SK-N-SH treated with all-trans-retinoic acid at 6 μM for 48 hours (cell line): ENCODE results near the gene GRID1.

Source experiments
- ATAC-seq: fragments of 200-7000 bp; cut with Tn5 transposase; 3 replicates; pipeline ENCODE4 v1.9.1; 2020; ENCODE audit warnings: mild to moderate bottlenecking, moderate library complexity
- ARNTL ChIP-seq: fragments of 450-650 bp; formaldehyde crosslinking; IDR thresholded peaks from 2 replicates; pipeline ENCODE4 v1.5.0; 2020; ENCODE audit warnings: low read depth, mild to moderate bottlenecking, moderate library complexity, borderline replicate concordance
- ESRRG ChIP-seq: fragments of 250-450 bp; sonication (Bioruptor Pico); IDR thresholded peaks from 2 replicates; pipeline ENCODE4 v1.6.1; 2021; ENCODE audit warnings: mild to moderate bottlenecking
- GLIS3 ChIP-seq: fragments of 250-450 bp; sonication (Bioruptor Pico); IDR thresholded peaks from 2 replicates; pipeline ENCODE4 v1.5.0; 2020; ENCODE audit warnings: mild to moderate bottlenecking, moderate library complexity
- ISL1 ChIP-seq: fragments of 250-450 bp; sonication (Bioruptor Pico); IDR thresholded peaks from 2 replicates; pipeline ENCODE4 v2.1.2; 2022; ENCODE audit warnings: mild to moderate bottlenecking, moderate library complexity
- OSR1 ChIP-seq: fragments of 250-450 bp; sonication (Bioruptor Pico); IDR thresholded peaks from 2 replicates; pipeline ENCODE4 v1.8.0; 2022; ENCODE audit warnings: moderate library complexity, mild to moderate bottlenecking, inconsistent platforms
- RARB ChIP-seq: fragments of 250-450 bp; sonication (Bioruptor Pico); IDR thresholded peaks from 2 replicates; pipeline ENCODE4 v1.8.0; 2021; ENCODE audit warnings: mild to moderate bottlenecking, moderate library complexity
- SNAI2 ChIP-seq: fragments of 250-450 bp; sonication (Bioruptor Pico); IDR thresholded peaks from 2 replicates; pipeline ENCODE4 v1.5.0; 2020; ENCODE audit warnings: mild to moderate bottlenecking, moderate library complexity
- TOX ChIP-seq: fragments of 250-450 bp; sonication (Bioruptor Pico); IDR thresholded peaks from 2 replicates; pipeline ENCODE4 v1.8.0; 2021; ENCODE audit warnings: mild to moderate bottlenecking, moderate library complexity, borderline replicate concordance
- ZC3H10 ChIP-seq: fragments of 250-450 bp; sonication (Bioruptor Pico); IDR thresholded peaks from 2 replicates; pipeline ENCODE4 v1.5.1; 2021; ENCODE audit warnings: mild to moderate bottlenecking, moderate library complexity
- ZFP3 ChIP-seq: fragments of 250-450 bp; sonication (Bioruptor Pico); IDR thresholded peaks from 2 replicates; pipeline ENCODE4 v1.5.0; 2020; ENCODE audit warnings: mild to moderate bottlenecking, moderate library complexity
- ZFP30 ChIP-seq: fragments of 450-650 bp; formaldehyde crosslinking; IDR thresholded peaks from 2 replicates; pipeline ENCODE4 v1.5.0; 2022; ENCODE audit warnings: mild to moderate bottlenecking, moderate library complexity
- ZNF565 ChIP-seq: fragments of 450-650 bp; formaldehyde crosslinking; conservative IDR thresholded peaks from 2 replicates; pipeline ENCODE4 v1.5.0; 2020; ENCODE audit warnings: low read depth, mild to moderate bottlenecking, moderate library complexity
- ZNF70 ChIP-seq: fragments of 450-650 bp; formaldehyde crosslinking; IDR thresholded peaks from 2 replicates; pipeline ENCODE4 v1.5.0; 2020; ENCODE audit warnings: mild to moderate bottlenecking, moderate library complexity
- ZNF8 ChIP-seq: fragments of 450-650 bp; formaldehyde crosslinking; IDR thresholded peaks from 2 replicates; pipeline ENCODE4 v1.5.0; 2020; ENCODE audit warnings: mild to moderate bottlenecking, moderate library complexity
- TF ChIP-seq, protein P1 (sequence below): fragments of 250-450 bp; sonication (Bioruptor Pico); IDR thresholded peaks from 2 replicates; pipeline ENCODE4 v1.5.1; 2021; ENCODE audit warnings: mild to moderate bottlenecking, moderate library complexity
- TF ChIP-seq, protein P2 (sequence below): fragments of 250-450 bp; sonication (Bioruptor Pico); IDR thresholded peaks from 2 replicates; pipeline ENCODE4 v1.8.0; 2021; ENCODE audit warnings: low read depth, mild to moderate bottlenecking, moderate library complexity, borderline replicate concordance
- TF ChIP-seq, protein P3 (sequence below): fragments of 250-450 bp; sonication (Bioruptor Pico); IDR thresholded peaks from 2 replicates; pipeline ENCODE4 v1.5.1; 2020; ENCODE audit warnings: low read depth, mild to moderate bottlenecking, moderate library complexity
- TF ChIP-seq, protein P4 (sequence below): fragments of 250-450 bp; sonication (Bioruptor Pico); IDR thresholded peaks from 2 replicates; pipeline ENCODE4 v1.5.0; 2020; ENCODE audit warnings: mild to moderate bottlenecking, moderate library complexity

GRID1 gene

DNA sequence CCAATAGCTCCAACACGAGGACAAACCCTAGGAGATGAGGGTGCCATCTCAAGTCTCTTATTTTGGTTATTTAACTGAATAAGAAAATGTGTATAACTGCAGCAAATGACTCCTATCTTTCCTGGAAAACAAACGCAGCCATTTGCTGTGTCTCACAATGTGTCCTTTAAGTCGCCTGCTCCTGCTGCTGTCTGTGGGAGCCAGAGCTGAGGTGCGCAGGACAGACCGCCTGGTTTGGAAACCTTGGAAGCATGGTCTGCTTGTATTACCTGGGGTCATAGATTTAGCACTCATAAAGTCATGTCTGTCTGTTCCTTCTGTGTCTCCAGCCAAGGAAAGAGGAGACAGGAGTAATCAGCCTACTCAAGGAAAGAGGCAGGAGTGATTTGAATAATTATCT, 760.2 kb downstream of the GRID1 start:
- TF ChIP-seq, protein P1, sequence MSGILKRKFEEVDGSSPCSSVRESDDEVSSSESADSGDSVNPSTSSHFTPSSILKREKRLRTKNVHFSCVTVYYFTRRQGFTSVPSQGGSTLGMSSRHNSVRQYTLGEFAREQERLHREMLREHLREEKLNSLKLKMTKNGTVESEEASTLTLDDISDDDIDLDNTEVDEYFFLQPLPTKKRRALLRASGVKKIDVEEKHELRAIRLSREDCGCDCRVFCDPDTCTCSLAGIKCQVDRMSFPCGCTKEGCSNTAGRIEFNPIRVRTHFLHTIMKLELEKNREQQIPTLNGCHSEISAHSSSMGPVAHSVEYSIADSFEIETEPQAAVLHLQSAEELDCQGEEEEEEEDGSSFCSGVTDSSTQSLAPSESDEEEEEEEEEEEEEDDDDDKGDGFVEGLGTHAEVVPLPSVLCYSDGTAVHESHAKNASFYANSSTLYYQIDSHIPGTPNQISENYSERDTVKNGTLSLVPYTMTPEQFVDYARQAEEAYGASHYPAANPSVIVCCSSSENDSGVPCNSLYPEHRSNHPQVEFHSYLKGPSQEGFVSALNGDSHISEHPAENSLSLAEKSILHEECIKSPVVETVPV (CRISPR knock-in tag) = no peak
- TF ChIP-seq GLIS3 (no peak), ZFP3 (CRISPR knock-in tag) (no peak), ZNF565 (CRISPR knock-in tag) (no peak)

DNA sequence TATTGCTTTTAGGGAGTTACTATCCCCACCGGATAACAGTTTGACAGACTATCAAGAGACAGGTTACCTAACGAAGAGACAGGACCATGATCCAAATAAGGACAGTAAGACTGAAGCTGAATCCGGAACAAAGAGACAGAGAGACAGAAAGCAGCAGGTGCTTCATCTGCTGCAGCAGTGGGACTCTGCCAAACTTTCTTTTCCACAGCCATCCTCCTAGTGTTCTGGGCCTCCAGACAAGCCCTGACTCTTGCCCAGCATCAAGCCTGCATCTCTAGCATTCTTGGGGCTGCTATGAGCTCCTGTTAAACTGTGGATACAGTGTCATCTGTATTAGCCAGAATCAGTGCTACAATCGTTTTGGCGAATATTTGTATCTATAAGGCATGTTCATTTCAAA, 761.7 kb downstream of the GRID1 start:
- TF ChIP-seq ZNF70 (CRISPR knock-in tag) = no peak
- no peak for TF ChIP-seq ARNTL
- TF ChIP-seq ESRRG = no peak
- TF ChIP-seq, protein P2, sequence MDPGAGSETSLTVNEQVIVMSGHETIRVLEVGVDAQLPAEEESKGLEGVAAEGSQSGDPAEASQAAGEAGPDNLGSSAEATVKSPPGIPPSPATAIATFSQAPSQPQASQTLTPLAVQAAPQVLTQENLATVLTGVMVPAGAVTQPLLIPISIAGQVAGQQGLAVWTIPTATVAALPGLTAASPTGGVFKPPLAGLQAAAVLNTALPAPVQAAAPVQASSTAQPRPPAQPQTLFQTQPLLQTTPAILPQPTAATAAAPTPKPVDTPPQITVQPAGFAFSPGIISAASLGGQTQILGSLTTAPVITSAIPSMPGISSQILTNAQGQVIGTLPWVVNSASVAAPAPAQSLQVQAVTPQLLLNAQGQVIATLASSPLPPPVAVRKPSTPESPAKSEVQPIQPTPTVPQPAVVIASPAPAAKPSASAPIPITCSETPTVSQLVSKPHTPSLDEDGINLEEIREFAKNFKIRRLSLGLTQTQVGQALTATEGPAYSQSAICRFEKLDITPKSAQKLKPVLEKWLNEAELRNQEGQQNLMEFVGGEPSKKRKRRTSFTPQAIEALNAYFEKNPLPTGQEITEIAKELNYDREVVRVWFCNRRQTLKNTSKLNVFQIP (CRISPR knock-in tag) = no peak
- TF ChIP-seq, protein P3, sequence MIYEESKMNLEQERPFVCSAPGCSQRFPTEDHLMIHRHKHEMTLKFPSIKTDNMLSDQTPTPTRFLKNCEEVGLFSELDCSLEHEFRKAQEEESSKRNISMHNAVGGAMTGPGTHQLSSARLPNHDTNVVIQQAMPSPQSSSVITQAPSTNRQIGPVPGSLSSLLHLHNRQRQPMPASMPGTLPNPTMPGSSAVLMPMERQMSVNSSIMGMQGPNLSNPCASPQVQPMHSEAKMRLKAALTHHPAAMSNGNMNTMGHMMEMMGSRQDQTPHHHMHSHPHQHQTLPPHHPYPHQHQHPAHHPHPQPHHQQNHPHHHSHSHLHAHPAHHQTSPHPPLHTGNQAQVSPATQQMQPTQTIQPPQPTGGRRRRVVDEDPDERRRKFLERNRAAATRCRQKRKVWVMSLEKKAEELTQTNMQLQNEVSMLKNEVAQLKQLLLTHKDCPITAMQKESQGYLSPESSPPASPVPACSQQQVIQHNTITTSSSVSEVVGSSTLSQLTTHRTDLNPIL (CRISPR knock-in tag) = no peak
- no peak for TF ChIP-seq SNAI2 (CRISPR knock-in tag)
- TF ChIP-seq TOX (CRISPR knock-in tag) = no peak
- TF ChIP-seq ZFP30 = no peak
- no peak for TF ChIP-seq ZC3H10 (CRISPR knock-in tag)
- no peak for TF ChIP-seq OSR1 (CRISPR knock-in tag)
- no peak for TF ChIP-seq ZNF8
- TF ChIP-seq, protein P1 (CRISPR knock-in tag) = no peak
- no peak for TF ChIP-seq GLIS3
- TF ChIP-seq ISL1 = no peak
- TF ChIP-seq, protein P4, sequence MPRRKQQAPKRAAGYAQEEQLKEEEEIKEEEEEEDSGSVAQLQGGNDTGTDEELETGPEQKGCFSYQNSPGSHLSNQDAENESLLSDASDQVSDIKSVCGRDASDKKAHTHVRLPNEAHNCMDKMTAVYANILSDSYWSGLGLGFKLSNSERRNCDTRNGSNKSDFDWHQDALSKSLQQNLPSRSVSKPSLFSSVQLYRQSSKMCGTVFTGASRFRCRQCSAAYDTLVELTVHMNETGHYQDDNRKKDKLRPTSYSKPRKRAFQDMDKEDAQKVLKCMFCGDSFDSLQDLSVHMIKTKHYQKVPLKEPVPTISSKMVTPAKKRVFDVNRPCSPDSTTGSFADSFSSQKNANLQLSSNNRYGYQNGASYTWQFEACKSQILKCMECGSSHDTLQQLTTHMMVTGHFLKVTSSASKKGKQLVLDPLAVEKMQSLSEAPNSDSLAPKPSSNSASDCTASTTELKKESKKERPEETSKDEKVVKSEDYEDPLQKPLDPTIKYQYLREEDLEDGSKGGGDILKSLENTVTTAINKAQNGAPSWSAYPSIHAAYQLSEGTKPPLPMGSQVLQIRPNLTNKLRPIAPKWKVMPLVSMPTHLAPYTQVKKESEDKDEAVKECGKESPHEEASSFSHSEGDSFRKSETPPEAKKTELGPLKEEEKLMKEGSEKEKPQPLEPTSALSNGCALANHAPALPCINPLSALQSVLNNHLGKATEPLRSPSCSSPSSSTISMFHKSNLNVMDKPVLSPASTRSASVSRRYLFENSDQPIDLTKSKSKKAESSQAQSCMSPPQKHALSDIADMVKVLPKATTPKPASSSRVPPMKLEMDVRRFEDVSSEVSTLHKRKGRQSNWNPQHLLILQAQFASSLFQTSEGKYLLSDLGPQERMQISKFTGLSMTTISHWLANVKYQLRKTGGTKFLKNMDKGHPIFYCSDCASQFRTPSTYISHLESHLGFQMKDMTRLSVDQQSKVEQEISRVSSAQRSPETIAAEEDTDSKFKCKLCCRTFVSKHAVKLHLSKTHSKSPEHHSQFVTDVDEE = no peak
- TF ChIP-seq, all 23 proteins: peak for 0
- ATAC-seq = no peak

More for the DNA sequence above, 760.2 kb downstream of the GRID1 start:
- no peak for ATAC-seq

DNA sequence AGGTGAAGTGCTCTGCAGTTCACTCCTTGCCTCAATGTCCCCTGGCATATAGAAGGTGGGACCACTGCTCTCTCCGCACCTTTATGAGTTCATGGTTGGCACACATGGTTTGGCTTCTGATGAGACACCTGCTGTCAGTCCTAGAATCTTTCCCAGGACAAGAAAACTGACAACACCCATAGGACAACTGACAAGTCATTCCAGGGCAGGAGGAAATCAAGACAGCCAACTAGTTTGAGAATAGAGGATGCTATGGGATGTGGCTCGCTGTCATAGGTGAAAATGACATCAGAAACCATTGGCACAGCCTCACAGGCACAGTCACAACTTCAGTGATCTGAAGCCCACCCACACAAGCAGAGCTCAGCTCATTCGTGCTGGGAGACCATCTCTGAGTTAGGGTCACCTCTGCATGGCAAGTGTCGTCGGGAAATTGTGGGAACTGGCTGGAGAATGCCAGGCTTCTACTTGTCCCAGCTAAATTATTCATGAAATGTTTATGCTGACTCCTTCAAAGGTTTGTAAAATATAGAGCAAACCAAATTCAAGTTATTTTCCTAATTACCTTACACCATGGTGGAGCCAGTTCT, 762.4 kb downstream of the GRID1 start:
- TF ChIP-seq ISL1 (no peak), ARNTL (no peak), ESRRG (no peak), OSR1 (CRISPR knock-in tag) (no peak), RARB (CRISPR knock-in tag) (no peak)
- TF ChIP-seq, protein P3 (CRISPR knock-in tag) = no peak
- no peak for ATAC-seq
